Testis (tissue), 3 donors: ENCODE results near the gene RXRG. TPM values are rescaled to one million over a fixed set of nuclear protein-coding genes. Genes with fewer than 3 reads are reported as not detected.

Source experiments
- DNase-seq: peaks from one replicate; pipeline ENCODE4 v3.0.0-alpha.2; 2019
- H3K27ac ChIP-seq, 2 donors: fragments of 200-600 bp; sonication (generic); one replicate each; pipeline ENCODE4 v1.5.1; 2019
- H3K27me3 ChIP-seq: fragments of 200-600 bp; sonication (generic); one replicate; pipeline ENCODE4 v1.5.1; 2019
- H3K36me3 ChIP-seq: fragments of 200-600 bp; sonication (generic); one replicate; pipeline ENCODE4 v1.5.1; 2017; ENCODE audit warnings: low read depth; ENCODE audit errors: missing control alignments
- H3K4me1 ChIP-seq: fragments of 200-600 bp; sonication (generic); one replicate; pipeline ENCODE4 v1.5.1; 2019
- H3K4me3 ChIP-seq, 2 donors: fragments of 200-600 bp; sonication (generic); one replicate each; pipeline ENCODE4 v1.5.1; 2017 to 2019
- H3K9me3 ChIP-seq: fragments of 200-600 bp; sonication (generic); one replicate; pipeline ENCODE4 v1.5.1; 2017
- CTCF ChIP-seq, 3 experiments: fragments of 450-650 bp in 2 of 3; fragments of 200-600 bp in 1 of 3; sonication (generic) in 1 of 3; IDR thresholded peaks; one replicate each; pipeline ENCODE4 v1.5.1; 2016 to 2019; ENCODE audit warnings: antibody characterized with exemption in 3 of 3, mild to moderate bottlenecking in 2 of 3, moderate library complexity in 1 of 3
- POLR2A ChIP-seq: fragments of 450-650 bp; IDR thresholded peaks from one replicate; pipeline ENCODE4 v1.6.1; 2017; ENCODE audit warnings: antibody characterized with exemption, mild to moderate bottlenecking, moderate library complexity
- WGBS, 2 donors: methylation state at CpG; one replicate each; pipeline ENCODE4 v1.1.5; 2018; 5-methylcytosine and 5-hydroxymethylcytosine counted together
- intact Hi-C: fragments of 100-400 bp; cut with DNase I; formaldehyde crosslinking; loops from one replicate; pipeline ENCODE4 v1.15.1; 2023; ENCODE audit warnings: low total_unique reads
- polyA plus RNA-seq: library from polyadenylated mRNA; stranded (reverse); fragments of 350-450 nt; fragmentation: Illumina TruSeq; extraction: RNeasy Lipid Tissue Mini Kit (QIAGEN cat#74804); gene quantifications from one replicate; pipeline ENCODE4 v1.2.3, GENCODE V29; 2014; ENCODE audit warnings: low read depth, low replicate concordance; ENCODE audit not compliant: insufficient read depth
- total RNA-seq, 2 donors: library from RNA; depleted of rRNA; stranded (reverse); fragments of >200 nt; gene quantifications; one replicate each; pipeline ENCODE4 v1.2.3, GENCODE V29; 2016

The RXRG gene
- total and polyA plus RNA-seq, 3 donors from 2014 or later: 0.24 to 4.0 (median 1.1) TPM

DNA sequence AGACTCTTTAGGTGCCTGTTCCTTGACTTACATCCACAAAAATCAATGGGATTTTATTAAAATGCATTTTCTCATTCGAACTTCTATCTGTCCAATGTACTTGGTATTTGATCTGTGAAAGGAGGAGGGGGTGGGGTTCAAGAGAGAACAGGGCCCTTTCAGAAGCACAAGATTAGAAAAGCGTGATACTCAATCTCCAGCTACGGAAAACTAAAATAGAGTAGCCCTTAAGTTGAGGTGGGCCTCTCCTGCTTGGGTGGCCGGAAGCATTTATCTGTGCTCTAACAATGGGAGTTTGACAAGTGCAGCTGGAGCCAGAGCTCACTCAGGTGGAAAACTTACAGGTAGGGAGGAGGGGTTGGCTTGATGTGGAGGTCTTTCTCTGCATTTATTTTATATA is 462 bp upstream of the RXRG start:
- H3K36me3 ChIP-seq: no peaks in the 10 kb centered on the region
- DNase-seq: no peak
- no peak for TF ChIP-seq POLR2A
- no peak for TF ChIP-seq CTCF (IDR thresholded peaks at IDR 0.05)
- H3K9me3 ChIP-seq: no peaks in the 10 kb centered on the region
- no peak overlapping the region for H3K27ac ChIP-seq
- H3K4me1 ChIP-seq: peaks cover 12% of the 10 kb centered on the region
- WGBS, 2 donors: 57 to 62% methylated on average over 4 of the region's 4 CpGs
- H3K4me3 ChIP-seq: peak overlapping the region in 1 of 2 donors; percentile 21
- no peaks in the 10 kb centered on the region for H3K27me3 ChIP-seq
- intact Hi-C loops: no loop called here

- peak; percentile 16 for DNase-seq
- intact Hi-C loops: no loop called here
- no peaks in the 10 kb centered on the region for H3K36me3 ChIP-seq
- H3K9me3 ChIP-seq: no peaks in the 10 kb centered on the region
- WGBS, 2 donors: 21 to 26% methylated on average over 8 of the region's 8 CpGs
- no peaks in the 10 kb centered on the region for H3K27me3 ChIP-seq
- H3K27ac ChIP-seq: no peak overlapping the region
- peaks cover 12% of the 10 kb centered on the region for H3K4me1 ChIP-seq
- no peak overlapping the region for H3K4me3 ChIP-seq
- no peak for TF ChIP-seq CTCF (IDR thresholded peaks at IDR 0.05)
Measured at GRCh38 chr1:165443539-165444311, 1.2 kb downstream of the RXRG start.

DNA sequence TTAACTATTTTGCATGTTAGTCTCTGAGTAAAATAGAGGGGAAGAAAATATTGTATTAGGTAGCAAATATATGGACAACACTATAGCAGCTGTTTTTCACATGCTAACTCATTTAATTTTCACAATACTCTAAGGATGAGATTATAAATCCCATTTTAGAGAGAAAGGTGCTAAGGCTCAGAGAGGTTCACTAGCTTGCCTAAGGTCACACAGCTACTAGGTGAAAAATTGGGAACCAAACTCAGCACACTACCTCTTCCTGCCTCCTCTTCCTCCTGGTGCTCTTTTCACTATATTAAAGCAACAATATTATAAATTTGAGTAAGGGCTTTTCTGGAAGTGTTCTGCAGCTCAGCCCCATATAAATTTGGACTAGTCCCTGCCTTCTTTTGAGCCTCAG is 2.3 kb downstream of the RXRG start:
- no peak for TF ChIP-seq POLR2A
- TF ChIP-seq CTCF (IDR thresholded peaks at IDR 0.05): no peak
- H3K27me3 ChIP-seq: no peaks in the 10 kb centered on the region
- H3K27ac ChIP-seq: no peak overlapping the region
- DNase-seq: no peak
- no peak overlapping the region for H3K4me3 ChIP-seq
- no peaks in the 10 kb centered on the region for H3K9me3 ChIP-seq
- intact Hi-C loops: no loop called here
- H3K4me1 ChIP-seq: peaks cover 12% of the 10 kb centered on the region
- no peaks in the 10 kb centered on the region for H3K36me3 ChIP-seq

GRCh38 chr1:165442053-165442452 is 2.9 kb downstream of the RXRG start:
- WGBS, 2 donors: 90 to 95% methylated on average over 3 of the region's 3 CpGs
- no peaks in the 10 kb centered on the region for H3K27me3 ChIP-seq
- H3K36me3 ChIP-seq: no peaks in the 10 kb centered on the region
- H3K4me1 ChIP-seq: peaks cover 12% of the 10 kb centered on the region
- H3K4me3 ChIP-seq: no peak overlapping the region
- TF ChIP-seq CTCF (IDR thresholded peaks at IDR 0.05) (no peak), POLR2A (no peak)
- H3K9me3 ChIP-seq: no peaks in the 10 kb centered on the region
- DNase-seq: no peak
- intact Hi-C loops: no loop called here
- no peak overlapping the region for H3K27ac ChIP-seq
